GM12801 (cell line): ENCODE results near the gene XPO6.

ENCODE experiments used
- CTCF ChIP-seq: IDR thresholded peaks from one replicate; pipeline ENCODE4 v1.5.1; 2011; ENCODE audit warnings: control low read depth; ENCODE audit not compliant: insufficient read length; ENCODE audit errors: extremely low read depth

XPO6 gene

GRCh38 chr16:28090646-28091377 lies 121.0 kb downstream of the XPO6 start:
- no peak for TF ChIP-seq CTCF

- TF ChIP-seq CTCF = no peak
Measured at GRCh38 chr16:28089992-28090365, 121.8 kb downstream of the XPO6 start.

DNA sequence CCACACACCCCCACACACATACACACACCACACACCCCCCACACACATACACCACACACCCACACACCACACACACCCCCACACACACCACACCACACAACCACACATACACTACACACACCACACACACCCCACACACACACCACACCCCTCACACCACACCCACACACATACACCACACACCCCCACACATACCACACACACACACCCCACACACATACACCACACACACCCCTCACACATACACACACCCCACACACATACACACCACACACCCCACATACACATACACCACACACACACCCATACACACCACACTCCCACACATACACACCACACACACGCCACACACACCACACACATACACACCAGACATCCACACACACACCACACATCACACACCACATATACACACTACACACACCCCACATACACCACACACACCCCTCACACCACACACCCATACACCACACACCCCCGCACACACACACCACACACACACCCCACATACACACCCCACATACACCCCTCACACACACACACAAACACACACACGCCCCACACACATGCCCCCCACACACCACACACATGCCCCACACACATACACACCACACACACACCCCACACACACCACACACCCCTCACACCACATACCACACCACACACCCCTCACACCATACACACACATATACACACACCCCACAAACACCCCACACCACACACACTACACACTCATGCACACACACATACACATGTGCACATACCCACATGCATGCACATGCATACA lies 122.4 kb downstream of the XPO6 start:
- no peak for TF ChIP-seq CTCF

DNA sequence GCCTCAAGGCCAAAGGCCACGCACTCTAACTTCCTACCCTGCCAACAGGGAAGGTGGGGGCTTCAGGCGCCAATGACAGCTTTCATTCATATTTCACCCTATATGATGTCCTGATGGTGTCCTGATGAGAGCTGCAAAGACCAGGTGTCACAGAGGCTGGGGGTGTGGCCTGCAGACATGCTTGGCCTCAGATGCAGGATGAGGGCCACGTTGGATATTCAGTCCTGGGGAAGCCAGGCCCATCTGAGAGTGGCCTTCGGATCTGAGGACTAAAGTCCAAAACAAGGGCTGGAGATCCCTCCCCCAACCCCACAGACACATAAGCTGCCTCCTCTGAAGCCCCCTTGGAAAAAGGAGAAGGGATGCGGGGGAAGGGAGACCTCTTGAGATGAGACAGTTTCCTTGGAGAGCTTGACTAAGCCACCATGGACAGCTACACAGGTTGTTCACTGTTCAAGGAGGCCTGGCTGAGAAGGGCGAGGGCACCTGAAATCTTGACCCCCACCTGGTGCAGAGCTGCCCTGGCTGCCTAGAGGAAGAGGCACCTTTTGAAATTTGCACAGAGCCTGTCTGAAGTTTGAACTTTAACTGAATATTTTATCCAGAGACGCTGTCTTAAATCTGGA lies 124.0 kb downstream of the XPO6 start:
- no peak for TF ChIP-seq CTCF

DNA sequence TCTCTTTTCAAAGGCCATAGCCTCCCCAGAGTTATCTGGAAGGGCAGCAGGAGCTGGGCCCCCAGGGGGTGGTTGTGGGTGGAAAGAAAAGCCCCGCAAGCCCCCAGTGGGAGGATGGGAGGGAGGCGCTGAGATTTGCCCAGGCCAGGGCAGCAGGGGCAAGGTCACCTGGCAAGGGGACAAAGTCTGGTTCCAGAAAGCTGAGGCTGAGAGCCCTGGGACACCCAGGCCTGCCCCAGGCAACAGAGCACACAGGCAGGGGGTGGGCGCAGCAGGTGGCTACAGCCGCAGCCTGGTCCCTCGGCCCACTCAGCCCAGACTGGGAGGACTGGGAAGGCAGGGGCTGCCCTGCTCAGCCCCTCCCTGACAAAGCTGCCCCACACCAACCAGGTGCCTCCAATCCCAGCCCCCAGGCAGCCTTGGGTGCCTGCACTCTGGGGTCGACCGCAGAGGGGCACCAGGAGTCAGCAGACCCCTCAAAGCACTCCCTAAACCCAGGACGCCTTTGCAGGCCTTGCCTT lies 124.6 kb downstream of the XPO6 start:
- TF ChIP-seq CTCF = no peak

DNA sequence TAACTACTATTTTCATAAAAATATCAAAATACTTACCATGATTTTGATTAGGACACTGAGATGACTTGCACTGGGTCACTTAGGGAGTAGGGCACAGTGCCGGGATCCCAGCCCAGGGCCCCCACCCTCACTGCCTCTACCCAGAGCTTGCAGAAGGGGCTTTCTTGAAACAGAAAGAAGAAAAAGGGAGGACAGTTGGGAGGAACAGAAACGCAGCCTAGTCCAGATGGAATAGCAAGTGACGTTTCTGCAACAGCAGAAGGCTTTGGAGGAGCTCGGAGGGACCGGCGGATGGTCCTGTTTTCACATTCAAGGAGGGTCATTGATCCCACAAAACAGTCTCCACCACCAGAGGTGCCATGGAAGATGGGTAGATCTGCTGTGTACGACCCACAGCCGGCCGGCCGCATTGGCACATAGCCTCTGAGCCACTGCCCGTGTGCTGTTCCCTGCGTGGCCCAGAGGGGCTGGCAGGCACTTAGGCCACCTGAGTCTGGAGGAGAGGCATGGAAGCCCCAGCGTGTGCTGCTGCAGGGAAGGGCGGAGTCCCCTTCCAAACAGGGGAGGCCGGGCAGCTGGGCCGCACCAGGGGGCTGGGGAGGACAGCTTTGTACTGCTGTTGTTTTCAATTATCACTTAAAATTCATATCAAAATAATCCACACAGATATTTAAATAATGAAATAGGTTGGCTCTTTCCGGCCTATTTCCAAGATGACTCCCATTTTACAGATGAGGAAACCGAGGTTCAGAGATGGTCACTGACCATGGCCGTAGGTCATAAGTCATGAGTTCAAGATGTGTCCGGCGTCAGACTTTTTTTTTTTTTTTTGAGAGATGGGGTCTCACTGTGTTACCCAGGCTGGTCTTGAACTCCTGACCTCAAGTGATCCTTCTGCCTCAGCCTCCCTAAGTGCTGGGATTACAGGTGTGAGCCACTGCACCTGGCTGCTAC lies 125.3 kb downstream of the XPO6 start:
- no peak for TF ChIP-seq CTCF
